RCC 7860 (cell line): Measurements from ENCODE around the gene GPR152.
A peak's percentile ranks its signal among the peaks of the same experiment; 100 is the strongest.
"Not testable (repeated sequence)": the region's sequence is repeated elsewhere in the genome, so short reads cannot be mapped to it uniquely, and the experiment has no call there.

Source experiments
- DNase-seq: peaks from one replicate; pipeline ENCODE4 v3.0.0-alpha.2; 2015; ENCODE audit warnings: low spot score
- FAIRE-seq: peaks from 2 replicates; lab custom pipeline; 2012; peaks lifted over from hg19 to GRCh38; lab: Jason Lieb, UNC

The GPR152 gene

GRCh38 chr11:67489885-67490726 is 37.6 kb upstream of the GPR152 start:
- DNase-seq: no peak
- FAIRE-seq: no peak

GRCh38 chr11:67489203-67489884 is 36.8 kb upstream of the GPR152 start:
- no peak for FAIRE-seq

GRCh38 chr11:67486481-67487195 is 34.1 kb upstream of the GPR152 start:
- no peak for FAIRE-seq
- DNase-seq: no peak

More at GRCh38 chr11:67489203-67489884, 36.8 kb upstream of the GPR152 start:
- DNase-seq: no peak

- FAIRE-seq, DNase-seq: not testable (repeated sequence)
Measured at GRCh38 chr11:67485873-67486361, 33.4 kb upstream of the GPR152 start.

- no peak for DNase-seq
- FAIRE-seq: no peak
Measured at GRCh38 chr11:67484847-67485311, 32.4 kb upstream of the GPR152 start.

GRCh38 chr11:67483831-67484665 is 31.5 kb upstream of the GPR152 start:
- FAIRE-seq: no peak
- no peak for DNase-seq

GRCh38 chr11:67482827-67483798 is 30.6 kb upstream of the GPR152 start, which contains the start of gene AIP:
TSS of gene AIP (plus strand) at chr11:67483026. CDS start at chr11:67483159, 133 bp downstream.
- DNase-seq: peak; percentile 90
- peak; percentile 69 for FAIRE-seq

- FAIRE-seq (no peak), DNase-seq (no peak)
Measured at GRCh38 chr11:67482275-67482826, 29.8 kb upstream of the GPR152 start.

DNA sequence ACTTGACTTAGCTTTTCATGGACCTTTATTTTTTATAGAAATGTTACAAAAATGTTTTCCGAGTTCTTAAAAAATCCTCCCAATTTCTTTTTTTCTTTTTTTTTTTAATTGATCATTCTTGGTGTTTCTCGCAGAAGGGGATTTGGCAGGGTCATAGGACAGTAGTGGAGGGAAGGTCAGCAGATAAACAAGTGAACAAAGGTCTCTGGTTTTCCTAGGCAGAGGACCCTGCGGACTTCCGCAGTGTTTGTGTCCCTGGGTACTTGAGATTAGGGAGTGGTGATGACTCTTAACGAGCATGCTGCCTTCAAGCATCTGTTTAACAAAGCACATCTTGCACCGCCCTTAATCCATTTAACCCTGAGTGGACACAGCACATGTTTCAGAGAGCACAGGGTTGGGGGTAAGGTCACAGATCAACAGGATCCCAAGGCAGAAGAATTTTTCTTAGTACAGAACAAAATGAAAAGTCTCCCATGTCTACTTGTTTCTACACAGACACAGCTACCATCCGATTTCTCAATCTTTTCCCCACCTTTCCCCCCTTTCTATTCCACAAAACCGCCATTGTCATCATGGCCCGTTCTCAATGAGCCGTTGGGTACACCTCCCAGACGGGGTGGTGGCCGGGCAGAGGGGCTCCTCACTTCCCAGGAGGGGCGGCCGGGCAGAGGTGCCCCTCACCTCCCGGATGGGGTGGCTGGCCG is 25.0 kb upstream of the GPR152 start:
- FAIRE-seq, DNase-seq: not testable (repeated sequence)

DNA sequence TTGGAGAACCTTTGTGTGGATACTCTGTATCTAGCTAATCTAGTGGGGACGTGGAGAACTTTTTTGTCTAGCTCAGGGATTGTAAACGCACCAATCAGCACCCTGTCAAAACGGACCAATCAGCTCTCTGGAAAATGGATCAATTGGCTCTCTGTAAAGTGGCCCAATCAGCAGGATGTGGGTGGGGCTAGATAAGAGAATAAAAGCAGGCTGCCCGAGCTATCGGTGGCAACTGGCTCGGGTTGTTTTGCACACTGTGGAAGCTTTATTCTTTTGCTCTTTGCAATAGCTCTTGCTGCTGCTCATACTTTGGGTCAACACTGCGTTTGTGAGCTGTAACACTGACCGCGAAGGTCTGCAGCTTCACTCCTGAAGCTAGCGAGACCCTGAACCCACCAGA is 24.2 kb upstream of the GPR152 start:
- not testable (repeated sequence) for DNase-seq, FAIRE-seq

DNA sequence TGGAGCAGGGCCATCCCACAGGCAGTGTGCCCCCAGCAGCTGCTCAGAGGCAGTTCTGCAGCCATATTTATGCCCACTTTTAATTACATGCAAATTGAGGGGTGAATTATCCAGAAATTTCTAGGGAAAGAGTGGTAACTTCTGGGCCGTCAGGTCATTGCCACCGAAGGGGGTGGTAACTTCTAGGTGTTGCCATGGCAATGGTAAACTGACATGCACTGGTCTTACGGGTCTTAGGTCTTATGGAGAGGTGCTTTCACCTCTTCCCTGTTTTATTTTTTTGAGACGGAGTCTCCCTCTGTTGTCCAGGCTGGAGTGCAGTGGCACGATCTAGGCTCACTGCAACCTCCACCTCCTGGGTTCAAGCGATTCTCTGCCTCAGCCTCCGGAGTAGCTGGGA is 20.4 kb upstream of the GPR152 start:
- no peak for FAIRE-seq
- no peak for DNase-seq

- FAIRE-seq: no peak
- no peak for DNase-seq
Measured at GRCh38 chr11:67470337-67471002, 17.9 kb upstream of the GPR152 start.

- no peak for FAIRE-seq
Measured at GRCh38 chr11:67469508-67469811, 16.9 kb upstream of the GPR152 start.

DNA sequence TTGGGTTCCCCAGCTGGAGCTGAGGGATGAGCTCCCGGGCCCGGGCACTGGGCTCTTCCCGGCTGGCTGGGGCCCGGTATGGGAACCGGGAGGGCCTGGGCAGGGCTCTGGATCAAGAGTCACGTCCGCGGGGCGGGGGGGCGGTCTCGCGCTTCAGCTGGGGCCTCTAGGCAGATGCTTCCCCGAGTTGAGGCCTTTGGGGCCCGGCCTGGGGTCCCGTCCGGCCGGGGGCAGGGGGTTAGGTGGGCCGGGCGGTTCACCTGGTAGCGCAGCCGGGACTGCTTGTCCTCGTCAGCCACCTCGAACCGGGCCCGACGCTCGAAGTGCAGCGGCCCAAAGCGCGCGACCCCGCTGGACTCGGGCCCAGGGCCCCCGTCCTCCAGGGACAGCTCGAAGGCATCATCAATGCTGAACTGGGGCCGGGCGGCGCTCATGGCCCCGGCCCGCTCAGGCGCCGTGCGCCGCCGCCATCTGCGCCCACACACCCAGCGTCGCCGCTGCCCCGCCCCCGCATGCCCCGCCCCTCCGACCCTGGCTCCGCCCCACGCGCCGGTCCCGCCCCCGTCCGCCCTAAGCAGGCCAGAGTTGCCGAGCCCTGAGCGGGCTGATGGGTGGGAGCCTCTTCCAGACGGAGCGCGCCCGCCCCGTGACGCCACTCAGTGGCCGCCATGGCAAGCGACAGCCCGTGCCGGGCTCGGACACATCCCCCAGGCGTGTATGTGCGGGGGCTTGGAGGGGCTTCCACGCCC is 16.4 kb upstream of the GPR152 start, which contains the start of gene TMEM134:
TMEM134 (minus strand) TSS at position 493 of the 749 bp plus-strand sequence; CDS start at position 434, 59 bp downstream.
- FAIRE-seq (no peak), DNase-seq (peak; percentile 76)

More at GRCh38 chr11:67469508-67469811, 16.9 kb upstream of the GPR152 start:
- DNase-seq: no peak

GRCh38 chr11:67468456-67468758 is 15.9 kb upstream of the GPR152 start:
- FAIRE-seq (no peak), DNase-seq (no peak)

GRCh38 chr11:67468056-67468455 is 15.5 kb upstream of the GPR152 start:
- FAIRE-seq (no peak), DNase-seq (no peak)
